B cell (primary cell): Measurements from ENCODE around the gene FYB2. TPM values are rescaled to one million over a fixed set of nuclear protein-coding genes. Genes with fewer than 3 reads are reported as not detected.

Source experiments
- ATAC-seq: fragments of 200-7000 bp; cut with Tn5 transposase; one replicate; pipeline ENCODE4 v1.10.0; 2021; ENCODE audit warnings: low read depth, mild to moderate bottlenecking, moderate number of reproducible peaks, moderate library complexity
- CTCF ChIA-PET: fragments of 350-600 bp; sonication (Branson Sonifier 250); formaldehyde crosslinking; loops from one replicate; lab custom pipeline; 2021; ENCODE audit warnings: antibody characterized with exemption, inconsistent platforms; lab: Charles Lee
- POLR2A ChIA-PET: fragments of 350-600 bp; sonication (Branson Sonifier 250); formaldehyde crosslinking; loops from one replicate; lab custom pipeline; 2021; ENCODE audit warnings: antibody characterized with exemption; lab: Charles Lee
- DNase-seq: peaks from one replicate; pipeline ENCODE4 v3.0.0; 2013
- H2AFZ ChIP-seq: 2 replicates; pipeline ENCODE4 v1.6.1; 2012; ENCODE audit warnings: mild to moderate bottlenecking, low read depth, low read length; ENCODE audit not compliant: insufficient read depth, poor library complexity, severe bottlenecking
- H3K27ac ChIP-seq, 2 donors: 1 replicate in 1 of 2; 2 replicates in 1 of 2; pipeline ENCODE4 v1.5.1; 2012 to 2013; ENCODE audit warnings: low read length in 2 of 2, mild to moderate bottlenecking in 2 of 2, moderate library complexity in 1 of 2
- H3K27me3 ChIP-seq, 4 experiments: fragments of 200-600 bp in 1 of 4; sonication (generic) in 1 of 4; replicated peaks in 1 of 4; 1 replicate in 2 of 4; 2 replicates in 2 of 4; pipeline versions ENCODE4 v1.6.1 to v1.7.0; 2013 to 2016; ENCODE audit warnings: low read length in 3 of 4, mild to moderate bottlenecking in 2 of 4, mixed read lengths in 1 of 4, moderate library complexity in 1 of 4; ENCODE audit not compliant: insufficient read depth in 4 of 4, control insufficient read depth in 3 of 4; ENCODE audit errors: control extremely low read depth in 1 of 4
- H3K36me3 ChIP-seq, 2 experiments: replicated peaks in 1 of 2; 1 replicate in 1 of 2; 2 replicates in 1 of 2; pipeline versions ENCODE4 v1.6.1 to v1.7.1; 2013; ENCODE audit warnings: low read length in 1 of 2; ENCODE audit not compliant: insufficient read depth in 2 of 2, control insufficient read depth in 1 of 2; ENCODE audit errors: control extremely low read depth in 1 of 2, extremely low read depth in 1 of 2
- H3K4me1 ChIP-seq, 2 donors: fragments of 200-600 bp in 1 of 2; sonication (generic) in 1 of 2; 1 replicate in 1 of 2; 2 replicates in 1 of 2; pipeline versions ENCODE4 v1.5.1 to v1.6.1; 2013 to 2017; ENCODE audit warnings: low read length in 2 of 2; ENCODE audit not compliant: control insufficient read depth in 2 of 2, insufficient read depth in 2 of 2
- H3K4me2 ChIP-seq: replicated peaks from 2 replicates; pipeline ENCODE3; 2012; ENCODE audit warnings: mild to moderate bottlenecking, low read depth, low read length; ENCODE audit not compliant: poor library complexity, severe bottlenecking
- H3K4me3 ChIP-seq, 5 experiments: fragments of 200-600 bp in 1 of 5; sonication (generic) in 1 of 5; 1 replicate in 3 of 5; 2 replicates in 2 of 5; pipeline versions ENCODE4 v1.5.1 to v1.7.0; 2011 to 2016; ENCODE audit warnings: low read length in 4 of 5, mild to moderate bottlenecking in 4 of 5, low read depth in 2 of 5, control low read depth in 1 of 5, moderate library complexity in 1 of 5; ENCODE audit not compliant: insufficient read depth in 1 of 5; ENCODE audit errors: control extremely low read depth in 1 of 5, extremely low read depth in 1 of 5
- H3K79me2 ChIP-seq: fragments of 200-600 bp; sonication (generic); one replicate; pipeline ENCODE4 v1.6.0; 2016; ENCODE audit warnings: low read length; ENCODE audit not compliant: control insufficient read depth, insufficient read depth
- H3K9ac ChIP-seq: fragments of 200-600 bp; sonication (generic); 2 replicates; pipeline ENCODE4 v1.6.1; 2017; ENCODE audit warnings: mild to moderate bottlenecking, low read length, moderate library complexity
- H3K9me3 ChIP-seq, 3 donors: one replicate each; pipeline versions ENCODE4 v1.6.1 to v1.7.1; 2013; ENCODE audit warnings: low read length in 2 of 3; ENCODE audit not compliant: control insufficient read depth in 2 of 3, insufficient read depth in 1 of 3; ENCODE audit errors: control extremely low read depth in 1 of 3
- H4K20me1 ChIP-seq: 2 replicates; pipeline ENCODE4 v1.6.0; 2012; ENCODE audit warnings: mild to moderate bottlenecking, low read length; ENCODE audit not compliant: insufficient read depth, control insufficient read depth, poor library complexity, severe bottlenecking
- H3K27ac Mint-ChIP-seq: one replicate; pipeline ENCODE4 v1.8.0; 2021; ENCODE audit warnings: mixed read lengths
- H3K27me3 Mint-ChIP-seq: one replicate; pipeline ENCODE4 v1.8.0; 2021; ENCODE audit warnings: mixed read lengths
- H3K4me1 Mint-ChIP-seq: one replicate; pipeline ENCODE4 v1.8.0; 2021; ENCODE audit warnings: mixed read lengths
- H3K4me3 Mint-ChIP-seq: one replicate; pipeline ENCODE4 v1.8.0; 2021; ENCODE audit warnings: mixed read lengths
- H3K9me3 Mint-ChIP-seq: one replicate; pipeline ENCODE4 v1.8.0; 2022; ENCODE audit warnings: mixed read lengths; ENCODE audit not compliant: insufficient read depth
- EZH2 ChIP-seq: IDR thresholded peaks from 2 replicates; pipeline ENCODE4 v1.6.1; 2012; ENCODE audit warnings: borderline replicate concordance, low read depth, mild to moderate bottlenecking, moderate library complexity, low read length; ENCODE audit not compliant: insufficient read depth, poor library complexity, severe bottlenecking
- WGBS: methylation state at CpG from one replicate; pipeline ENCODE4 v1.1.5; 2013; ENCODE audit warnings: missing lambda C conversion rate; ENCODE audit not compliant: insufficient coverage; 5-methylcytosine and 5-hydroxymethylcytosine counted together
- intact Hi-C: fragments of 100-400 bp; cut with micrococcal nuclease; formaldehyde crosslinking; loops from one replicate; pipeline ENCODE4 v1.10.0; 2022
- polyA plus RNA-seq: library from polyadenylated mRNA; depleted of rRNA; stranded (reverse); fragments of >200 nt; gene quantifications from 2 replicates; pipeline ENCODE4 v1.2.3, GENCODE V29; 2012
- total RNA-seq, 2 donors: library from RNA; stranded (reverse); fragments of 120-200 nt in 1 of 2; gene quantifications; 1 replicate in 1 of 2; 2 replicates in 1 of 2; pipeline versions ENCODE4 v1.2.3 to v1.2.4, GENCODE V29; 2013 to 2022
- TF ChIP-seq, protein P1 (sequence below): fragments of 200-600 bp; IDR thresholded peaks from one replicate; pipeline ENCODE4 v1.8.0; 2022; ENCODE audit warnings: antibody characterized with exemption, mild to moderate bottlenecking

The FYB2 gene
- total and polyA plus RNA-seq, 2 donors (not counting 1 experiment from before 2014, with no cell fraction given), result not detected

DNA sequence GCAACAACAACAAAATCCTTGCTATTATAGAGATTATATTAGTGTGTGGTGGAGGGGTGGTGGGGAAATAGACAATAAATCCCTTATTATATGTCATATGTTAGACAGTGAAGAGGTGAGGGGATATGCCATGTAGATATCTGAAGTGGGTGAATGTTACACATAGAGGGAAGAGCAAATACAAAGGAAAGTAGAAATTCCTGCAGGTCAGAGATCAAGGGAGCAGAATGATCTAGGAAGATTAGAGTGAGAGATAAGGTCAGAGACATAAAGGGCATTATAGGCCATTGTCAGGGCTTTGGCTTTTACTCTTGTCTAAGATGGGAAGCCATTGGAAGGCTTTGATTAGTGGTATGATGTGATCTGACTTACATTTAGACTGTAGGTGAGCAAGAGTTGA, 135.6 kb downstream of the FYB2 start:
- Histone ChIP-seq H3K4me1 (no peaks in the 10 kb centered on the region), H3K27ac (no peak overlapping the region), H3K79me2 (no peaks in the 10 kb centered on the region), H3K27me3 (peaks cover 0 to 5% (median 0%) of the 10 kb centered on the region in 4 experiments), H3K9ac (no peak overlapping the region), H3K36me3 (no peaks in the 10 kb centered on the region), H3K4me2 (no peak overlapping the region), H2AFZ (no peak overlapping the region), H3K9me3 (no peaks in the 10 kb centered on the region), H3K4me3 (no peak overlapping the region), H4K20me1 (no peaks in the 10 kb centered on the region)
- no peak for DNase-seq
- intact Hi-C loops, result no loop called here
- no peak overlapping the region for H3K27ac Mint-ChIP-seq
- POLR2A ChIA-PET, result no interaction called here
- H3K9me3 Mint-ChIP-seq, result no peaks in the 10 kb centered on the region
- peaks cover 4% of the 10 kb centered on the region for H3K27me3 Mint-ChIP-seq
- no peak for TF ChIP-seq EZH2
- TF ChIP-seq, protein P1, sequence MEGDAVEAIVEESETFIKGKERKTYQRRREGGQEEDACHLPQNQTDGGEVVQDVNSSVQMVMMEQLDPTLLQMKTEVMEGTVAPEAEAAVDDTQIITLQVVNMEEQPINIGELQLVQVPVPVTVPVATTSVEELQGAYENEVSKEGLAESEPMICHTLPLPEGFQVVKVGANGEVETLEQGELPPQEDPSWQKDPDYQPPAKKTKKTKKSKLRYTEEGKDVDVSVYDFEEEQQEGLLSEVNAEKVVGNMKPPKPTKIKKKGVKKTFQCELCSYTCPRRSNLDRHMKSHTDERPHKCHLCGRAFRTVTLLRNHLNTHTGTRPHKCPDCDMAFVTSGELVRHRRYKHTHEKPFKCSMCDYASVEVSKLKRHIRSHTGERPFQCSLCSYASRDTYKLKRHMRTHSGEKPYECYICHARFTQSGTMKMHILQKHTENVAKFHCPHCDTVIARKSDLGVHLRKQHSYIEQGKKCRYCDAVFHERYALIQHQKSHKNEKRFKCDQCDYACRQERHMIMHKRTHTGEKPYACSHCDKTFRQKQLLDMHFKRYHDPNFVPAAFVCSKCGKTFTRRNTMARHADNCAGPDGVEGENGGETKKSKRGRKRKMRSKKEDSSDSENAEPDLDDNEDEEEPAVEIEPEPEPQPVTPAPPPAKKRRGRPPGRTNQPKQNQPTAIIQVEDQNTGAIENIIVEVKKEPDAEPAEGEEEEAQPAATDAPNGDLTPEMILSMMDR, result no peak
- no peak for ATAC-seq
- H3K4me3 Mint-ChIP-seq, result no peak overlapping the region
- no peaks in the 10 kb centered on the region for H3K4me1 Mint-ChIP-seq
- CTCF ChIA-PET, result no interaction called here

DNA sequence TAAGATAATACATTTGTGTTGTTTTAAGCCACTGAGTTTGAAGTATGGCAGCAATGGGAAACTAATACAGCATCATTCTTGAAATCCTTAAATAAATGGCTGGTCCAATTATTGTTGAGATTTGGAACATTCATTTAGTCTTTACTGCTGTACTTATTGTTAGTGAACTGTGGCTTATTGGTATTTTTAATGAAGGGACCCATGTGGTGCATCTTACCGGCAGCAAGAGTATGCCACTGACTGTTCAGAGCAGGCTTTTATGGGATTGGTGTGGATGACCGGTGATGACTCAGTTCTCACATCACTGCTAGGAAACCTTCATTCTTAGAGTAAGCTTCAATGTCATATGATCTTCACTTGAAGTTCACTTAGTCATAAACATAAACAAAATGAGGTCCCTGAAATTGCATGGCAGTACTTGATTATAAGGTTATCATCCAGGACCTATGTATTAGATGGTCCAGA, 142.6 kb downstream of the FYB2 start:
- POLR2A ChIA-PET, result no interaction called here
- Histone ChIP-seq H2AFZ (no peak overlapping the region), H3K79me2 (no peaks in the 10 kb centered on the region), H3K9me3 (no peaks in the 10 kb centered on the region), H3K4me2 (no peak overlapping the region), H3K4me1 (no peaks in the 10 kb centered on the region), H3K4me3 (no peak overlapping the region), H4K20me1 (no peaks in the 10 kb centered on the region), H3K27ac (no peak overlapping the region), H3K27me3 (no peaks in the 10 kb centered on the region), H3K36me3 (no peaks in the 10 kb centered on the region), H3K9ac (no peak overlapping the region)
- TF ChIP-seq, protein P1, result no peak
- TF ChIP-seq EZH2, result no peak
- Mint-ChIP-seq H3K4me3 (no peak overlapping the region), H3K9me3 (no peaks in the 10 kb centered on the region), H3K27me3 (peaks cover 13% of the 10 kb centered on the region), H3K27ac (no peak overlapping the region), H3K4me1 (no peaks in the 10 kb centered on the region)
- CTCF ChIA-PET, result no interaction called here
- no CpG with 5 or more reads among the region's 2 CpGs for WGBS
- intact Hi-C loops, result no loop called here
- DNase-seq (no peak), ATAC-seq (no peak)
